MG63 (cell line): ENCODE results near the gene METTL18. TPM values are rescaled to one million over a fixed set of nuclear protein-coding genes. Genes with fewer than 3 reads are reported as not detected.

Source experiments
- DNase-seq: peaks from one replicate; pipeline ENCODE4 v3.0.0-alpha.2; 2020
- H3K27me3 ChIP-seq: fragments of 250-450 bp; sonication (Bioruptor Pico); 2 replicates; pipeline ENCODE4 v1.5.1; 2020; ENCODE audit warnings: mild to moderate bottlenecking, moderate library complexity
- H3K36me3 ChIP-seq: fragments of 250-450 bp; sonication (Bioruptor Pico); 2 replicates; pipeline ENCODE4 v1.5.1; 2020; ENCODE audit warnings: mild to moderate bottlenecking, moderate library complexity
- H3K4me3 ChIP-seq: fragments of 250-450 bp; sonication (Bioruptor Pico); 2 replicates; pipeline ENCODE4 v1.5.1; 2020; ENCODE audit warnings: mild to moderate bottlenecking, moderate library complexity
- H3K9me3 ChIP-seq: fragments of 250-450 bp; sonication (Bioruptor Pico); 2 replicates; pipeline ENCODE4 v1.5.1; 2020; ENCODE audit warnings: mild to moderate bottlenecking, moderate library complexity
- total RNA-seq: library from RNA; depleted of rRNA; stranded (reverse); fragments of >200 nt; shearing (Covaris generic); gene quantifications from 2 replicates; pipeline ENCODE4 v1.2.3, GENCODE V29; 2014; ENCODE audit warnings: low replicate concordance; rRNA removed

The METTL18 gene
- total RNA-seq, 1 experiment from 2014 or later, result 11.0 TPM

- DNase-seq, result no peak
- Histone ChIP-seq H3K36me3 (no peaks in the 10 kb centered on the region), H3K4me3 (no peak overlapping the region), H3K27me3 (no peaks in the 10 kb centered on the region; the same call in 1 of the 2 replicates), H3K9me3 (no peaks in the 10 kb centered on the region)
These were observed 41.2 kb downstream of the METTL18 start for GRCh38 chr1:169753549-169753948.

GRCh38 chr1:169750041-169750440 lies 44.7 kb downstream of the METTL18 start:
- Histone ChIP-seq H3K9me3 (no peaks in the 10 kb centered on the region), H3K4me3 (no peak overlapping the region), H3K36me3 (no peaks in the 10 kb centered on the region), H3K27me3 (no peaks in the 10 kb centered on the region)
- DNase-seq, result no peak

GRCh38 chr1:169746550-169746949 lies 48.2 kb downstream of the METTL18 start:
- no peaks in the 10 kb centered on the region for H3K9me3 ChIP-seq
- no peaks in the 10 kb centered on the region for H3K27me3 ChIP-seq
- no peak for DNase-seq
- H3K36me3 ChIP-seq, result no peaks in the 10 kb centered on the region
- H3K4me3 ChIP-seq, result no peak overlapping the region

- no peaks in the 10 kb centered on the region for H3K36me3 ChIP-seq
- DNase-seq, result peak; percentile 15
- H3K27me3 ChIP-seq, result no peaks in the 10 kb centered on the region
- no peaks in the 10 kb centered on the region for H3K9me3 ChIP-seq
- no peak overlapping the region for H3K4me3 ChIP-seq
These were observed 49.5 kb downstream of the METTL18 start for GRCh38 chr1:169745015-169745861.

Other genes starting within 250 kb of the METTL18 start
- not detected in 2 replicates for gene F5, start 208.4 kb downstream of the METTL18 start, total RNA-seq
- not detected in 2 replicates for gene SELP, start 164.8 kb downstream of the METTL18 start, total RNA-seq
- 0.10 and 1.5 TPM in 2 replicates for gene SELL, start 83.3 kb downstream of the METTL18 start, total RNA-seq
- gene SELE, start 60.8 kb downstream of the METTL18 start, total RNA-seq, result not detected in 2 replicates
- 4.4 TPM in 2 replicates for gene SCYL3, start 99.0 kb upstream of the METTL18 start, total RNA-seq